Tibial artery (tissue), 4 donors: ENCODE measurements around the gene MYDGF.

Experiments used
- DNase-seq, 2 donors: peaks; one replicate each; pipeline ENCODE4 v3.0.0-alpha.2; 2019
- H3K27ac ChIP-seq, 2 donors: fragments of 200-600 bp; sonication (generic) in 1 of 2; 1 replicate in 1 of 2; 2 replicates in 1 of 2; pipeline ENCODE4 v1.5.1; 2018 to 2019; ENCODE audit warnings: mild to moderate bottlenecking in 1 of 2
- H3K27me3 ChIP-seq, 2 donors: fragments of 200-600 bp; sonication (generic) in 1 of 2; one replicate each; pipeline versions ENCODE4 v1.5.1 to v1.6.0; 2016 to 2019
- H3K36me3 ChIP-seq, 3 donors: fragments of 200-600 bp; sonication (generic) in 2 of 3; one replicate each; pipeline ENCODE4 v1.5.1; 2016 to 2019; ENCODE audit warnings: mild to moderate bottlenecking in 2 of 3
- H3K4me1 ChIP-seq, 4 donors: fragments of 200-600 bp; sonication (generic) in 2 of 4; 1 replicate in 3 of 4; 2 replicates in 1 of 4; pipeline ENCODE4 v1.5.1; 2016 to 2019
- H3K4me3 ChIP-seq, 2 donors: fragments of 200-600 bp; sonication (generic) in 1 of 2; 1 replicate in 1 of 2; 2 replicates in 1 of 2; pipeline ENCODE4 v1.5.1; 2018 to 2019; ENCODE audit warnings: mild to moderate bottlenecking in 2 of 2
- H3K9me3 ChIP-seq, 3 donors: fragments of 200-600 bp; sonication (generic) in 1 of 3; one replicate each; pipeline ENCODE4 v1.5.1; 2016 to 2019
- CTCF ChIP-seq, 2 experiments: fragments of 200-600 bp in 1 of 2; fragments of 450-650 bp in 1 of 2; IDR thresholded peaks; one replicate each; pipeline ENCODE4 v1.5.1; 2017 to 2019; ENCODE audit warnings: antibody characterized with exemption in 2 of 2, mild to moderate bottlenecking in 1 of 2, moderate library complexity in 1 of 2
- intact Hi-C: fragments of 100-400 bp; cut with DNase I; formaldehyde crosslinking; loops from one replicate; pipeline ENCODE4 v1.15.0; 2023; ENCODE audit warnings: low total_unique reads

MYDGF gene

GRCh38 chr19:4645718-4646117, 24.4 kb downstream of the MYDGF start:
- Histone ChIP-seq H3K27ac (no peak overlapping the region), H3K27me3 (no peaks in the 10 kb centered on the region), H3K9me3 (no peaks in the 10 kb centered on the region), H3K4me1 (peaks cover 0 to 7% (median 0%) of the 10 kb centered on the region in 4 donors), H3K36me3 (no peaks in the 10 kb centered on the region), H3K4me3 (no peak overlapping the region)
- TF ChIP-seq CTCF (IDR thresholded peaks at IDR 0.05), result no peak
- DNase-seq, result no peak
- intact Hi-C loops, result no loop called here

- no peak for DNase-seq
- no peaks in the 10 kb centered on the region for H3K27me3 ChIP-seq
- H3K27ac ChIP-seq, result no peak overlapping the region
- H3K36me3 ChIP-seq, result no peaks in the 10 kb centered on the region
- intact Hi-C loops, result no loop called here
- no peaks in the 10 kb centered on the region for H3K9me3 ChIP-seq
- no peak for TF ChIP-seq CTCF (IDR thresholded peaks at IDR 0.05)
- H3K4me3 ChIP-seq, result no peak overlapping the region
- peaks cover 0 to 21% (median 12%) of the 10 kb centered on the region in 4 donors for H3K4me1 ChIP-seq
These were observed 27.5 kb downstream of the MYDGF start for GRCh38 chr19:4642625-4643024.

- no peak for TF ChIP-seq CTCF (IDR thresholded peaks at IDR 0.05)
- DNase-seq, result no peak
- H3K27me3 ChIP-seq, result peaks cover 0 to 5% of the 10 kb centered on the region in 2 donors
- no peak overlapping the region for H3K4me3 ChIP-seq
- no peaks in the 10 kb centered on the region for H3K9me3 ChIP-seq
- intact Hi-C loops, result no loop called here
- H3K27ac ChIP-seq, result no peak overlapping the region
- peaks cover 0 to 25% (median 17%) of the 10 kb centered on the region in 4 donors for H3K4me1 ChIP-seq
- no peaks in the 10 kb centered on the region for H3K36me3 ChIP-seq
These were observed 29.0 kb downstream of the MYDGF start for GRCh38 chr19:4641132-4641531.

GRCh38 chr19:4640247-4641000, 29.7 kb downstream of the MYDGF start:
- no peaks in the 10 kb centered on the region for H3K9me3 ChIP-seq
- intact Hi-C loops, result no loop called here
- H3K4me3 ChIP-seq, result peak overlapping the region; percentile 55 to 61
- DNase-seq, result no peak
- H3K27ac ChIP-seq, result peak overlapping the region in 1 of 2 donors; percentile 62
- H3K27me3 ChIP-seq, result peaks cover 0 to 12% of the 10 kb centered on the region in 2 donors
- TF ChIP-seq CTCF (IDR thresholded peaks at IDR 0.05), result no peak
- H3K36me3 ChIP-seq, result no peaks in the 10 kb centered on the region
- H3K4me1 ChIP-seq, result peaks cover 0 to 32% (median 24%) of the 10 kb centered on the region in 4 donors

GRCh38 chr19:4639531-4640246, 30.5 kb downstream of the MYDGF start:
- Histone ChIP-seq H3K27ac (peak overlapping the region; percentile 6 to 62), H3K4me1 (peaks cover 0 to 34% (median 25%) of the 10 kb centered on the region in 4 donors), H3K36me3 (no peaks in the 10 kb centered on the region), H3K4me3 (peak overlapping the region; percentile 55 to 61), H3K27me3 (peaks cover 0 to 14% of the 10 kb centered on the region in 2 donors), H3K9me3 (no peaks in the 10 kb centered on the region)
- no peak for DNase-seq
- TF ChIP-seq CTCF (IDR thresholded peaks at IDR 0.05), result no peak
- intact Hi-C loops, result loop anchor here (5.0 kb wide), 2 partner anchors 62 to 82 kb away; partner anchors contain the start of gene SEMA6B
